DND-41 (cell line): ENCODE measurements around the gene ELL2.
"Not testable (repeated sequence)": the region's sequence is repeated elsewhere in the genome, so short reads cannot be mapped to it uniquely, and the experiment has no call there.

Source experiments
- ATAC-seq: fragments of 200-7000 bp; cut with Tn5 transposase; 3 replicates; pipeline ENCODE4 v1.9.1; 2021; ENCODE audit warnings: low read depth; ENCODE audit not compliant: insufficient read depth
- DNase-seq: peaks from one replicate; pipeline ENCODE4 v3.0.0-alpha.2; 2020
- H2AFZ ChIP-seq: 2 replicates; pipeline ENCODE4 v1.6.0; 2012; ENCODE audit warnings: low read depth, low read length
- H3K27ac ChIP-seq: 2 replicates; pipeline ENCODE4 v1.5.1; 2012; ENCODE audit warnings: low read length, inconsistent platforms
- H3K27me3 ChIP-seq: fragments of 200-600 bp; sonication (generic); 2 replicates; pipeline ENCODE4 v1.6.0; 2012; ENCODE audit warnings: low read length, mild to moderate bottlenecking, inconsistent platforms; ENCODE audit not compliant: insufficient read depth, poor library complexity
- H3K36me3 ChIP-seq: 2 replicates; pipeline ENCODE4 v1.5.1; 2012; ENCODE audit warnings: low read length, inconsistent platforms; ENCODE audit not compliant: insufficient read depth
- H3K4me1 ChIP-seq: 2 replicates; pipeline ENCODE4 v1.5.1; 2012; ENCODE audit warnings: mild to moderate bottlenecking, low read length; ENCODE audit not compliant: insufficient read depth
- H3K4me2 ChIP-seq: 2 replicates; pipeline ENCODE4 v1.6.0; 2012; ENCODE audit warnings: mild to moderate bottlenecking, moderate library complexity, low read length, inconsistent platforms; ENCODE audit not compliant: insufficient read depth
- H3K4me3 ChIP-seq, 2 experiments: fragments of 200-600 bp in 1 of 2; shearing (Covaris generic) in 1 of 2; 2 replicates each; pipeline ENCODE4 v1.5.1; 2012 to 2016; ENCODE audit warnings: inconsistent platforms in 2 of 2, low read length in 2 of 2, mild to moderate bottlenecking in 2 of 2, low read depth in 1 of 2, moderate library complexity in 1 of 2
- H3K79me2 ChIP-seq: 2 replicates; pipeline ENCODE4 v1.6.0; 2012; ENCODE audit warnings: low read length, inconsistent platforms; ENCODE audit not compliant: insufficient read depth
- H3K9ac ChIP-seq: 2 replicates; pipeline ENCODE4 v1.6.0; 2012; ENCODE audit warnings: low read depth, mild to moderate bottlenecking, inconsistent platforms, low read length, moderate library complexity
- H3K9me3 ChIP-seq: 2 replicates; pipeline ENCODE4 v1.5.1; 2012; ENCODE audit warnings: low read length, moderate library complexity, mild to moderate bottlenecking, inconsistent platforms; ENCODE audit not compliant: insufficient read depth, severe bottlenecking
- H4K20me1 ChIP-seq: 2 replicates; pipeline ENCODE4 v1.6.0; 2012; ENCODE audit warnings: low read length; ENCODE audit not compliant: insufficient read depth
- EZH2 ChIP-seq: IDR thresholded peaks from 3 replicates; pipeline ENCODE4 v1.6.1; 2012; ENCODE audit warnings: borderline replicate concordance, low read depth, mild to moderate bottlenecking, moderate library complexity, low read length, inconsistent platforms; ENCODE audit not compliant: severe bottlenecking
- TF ChIP-seq, protein P1 (sequence below): IDR thresholded peaks from 2 replicates; pipeline ENCODE4 v1.5.1; 2012; ENCODE audit warnings: borderline replicate concordance, low read length, moderate library complexity, mild to moderate bottlenecking; ENCODE audit not compliant: poor library complexity, severe bottlenecking; ENCODE audit errors: extremely low read depth

Gene ELL2

DNA sequence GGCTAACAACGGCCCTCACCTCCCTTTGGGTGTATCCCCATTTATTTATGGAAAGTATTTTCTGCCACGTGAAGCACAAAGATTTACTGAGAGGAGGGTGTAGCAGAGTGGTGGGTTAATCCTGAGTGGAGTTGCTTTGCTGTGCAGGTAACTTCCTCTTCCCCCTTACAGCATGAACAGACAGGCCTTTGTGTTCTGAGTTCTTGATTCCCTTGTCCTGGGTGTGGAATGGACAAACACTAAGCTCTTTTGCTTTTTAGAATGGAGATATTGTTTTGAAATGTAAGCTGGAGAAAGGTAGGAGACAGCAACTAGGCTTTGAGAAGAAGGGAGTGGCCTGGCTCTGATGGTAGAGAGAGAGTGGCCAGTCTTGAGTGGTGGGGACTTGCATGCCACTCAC lies 122.0 kb downstream of the ELL2 start:
- Histone ChIP-seq H3K9ac (no peak overlapping the region), H3K4me1 (peaks cover 42% of the 10 kb centered on the region), H3K27me3 (no peaks in the 10 kb centered on the region), H3K36me3 (no peaks in the 10 kb centered on the region), H2AFZ (no peak overlapping the region), H3K4me3 (no peak overlapping the region), H3K9me3 (no peaks in the 10 kb centered on the region), H3K79me2 (peaks cover 5% of the 10 kb centered on the region), H3K4me2 (no peak overlapping the region), H4K20me1 (no peaks in the 10 kb centered on the region), H3K27ac (no peak overlapping the region)
- ATAC-seq (no peak), DNase-seq (no peak)
- TF ChIP-seq EZH2 = no peak
- TF ChIP-seq, protein P1, sequence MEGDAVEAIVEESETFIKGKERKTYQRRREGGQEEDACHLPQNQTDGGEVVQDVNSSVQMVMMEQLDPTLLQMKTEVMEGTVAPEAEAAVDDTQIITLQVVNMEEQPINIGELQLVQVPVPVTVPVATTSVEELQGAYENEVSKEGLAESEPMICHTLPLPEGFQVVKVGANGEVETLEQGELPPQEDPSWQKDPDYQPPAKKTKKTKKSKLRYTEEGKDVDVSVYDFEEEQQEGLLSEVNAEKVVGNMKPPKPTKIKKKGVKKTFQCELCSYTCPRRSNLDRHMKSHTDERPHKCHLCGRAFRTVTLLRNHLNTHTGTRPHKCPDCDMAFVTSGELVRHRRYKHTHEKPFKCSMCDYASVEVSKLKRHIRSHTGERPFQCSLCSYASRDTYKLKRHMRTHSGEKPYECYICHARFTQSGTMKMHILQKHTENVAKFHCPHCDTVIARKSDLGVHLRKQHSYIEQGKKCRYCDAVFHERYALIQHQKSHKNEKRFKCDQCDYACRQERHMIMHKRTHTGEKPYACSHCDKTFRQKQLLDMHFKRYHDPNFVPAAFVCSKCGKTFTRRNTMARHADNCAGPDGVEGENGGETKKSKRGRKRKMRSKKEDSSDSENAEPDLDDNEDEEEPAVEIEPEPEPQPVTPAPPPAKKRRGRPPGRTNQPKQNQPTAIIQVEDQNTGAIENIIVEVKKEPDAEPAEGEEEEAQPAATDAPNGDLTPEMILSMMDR = no peak

DNA sequence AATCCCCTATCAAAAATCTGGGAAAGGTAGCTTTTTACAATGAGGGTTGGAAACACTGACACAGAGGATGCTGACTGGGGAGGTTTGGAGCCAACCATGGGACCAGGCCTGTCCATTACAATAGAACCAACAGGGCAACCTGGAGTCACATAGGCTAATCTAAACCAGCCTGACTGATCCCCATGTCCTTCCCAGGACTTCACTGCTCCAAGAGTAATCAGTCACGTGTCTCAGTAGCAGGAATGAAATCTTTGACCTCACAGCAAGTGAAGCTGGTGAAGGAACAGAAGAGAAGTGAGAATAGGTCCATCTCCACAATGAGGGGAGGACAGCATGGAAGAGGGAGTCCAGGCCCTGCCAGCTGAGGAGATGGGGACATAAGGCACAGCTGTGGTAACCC lies 123.1 kb downstream of the ELL2 start:
- Histone ChIP-seq H3K36me3 (no peaks in the 10 kb centered on the region), H3K9me3 (no peaks in the 10 kb centered on the region), H3K9ac (no peak overlapping the region), H3K4me3 (no peak overlapping the region), H2AFZ (no peak overlapping the region), H4K20me1 (no peaks in the 10 kb centered on the region), H3K4me1 (peaks cover 41% of the 10 kb centered on the region), H3K27me3 (no peaks in the 10 kb centered on the region), H3K27ac (0 out of 2 replicates have a peak overlapping the region, but pooled peaks have one; percentile 30), H3K4me2 (no peak overlapping the region), H3K79me2 (peaks cover 5% of the 10 kb centered on the region)
- no peak for ATAC-seq
- TF ChIP-seq, protein P1 = no peak
- TF ChIP-seq EZH2 = no peak
- DNase-seq = no peak

DNA sequence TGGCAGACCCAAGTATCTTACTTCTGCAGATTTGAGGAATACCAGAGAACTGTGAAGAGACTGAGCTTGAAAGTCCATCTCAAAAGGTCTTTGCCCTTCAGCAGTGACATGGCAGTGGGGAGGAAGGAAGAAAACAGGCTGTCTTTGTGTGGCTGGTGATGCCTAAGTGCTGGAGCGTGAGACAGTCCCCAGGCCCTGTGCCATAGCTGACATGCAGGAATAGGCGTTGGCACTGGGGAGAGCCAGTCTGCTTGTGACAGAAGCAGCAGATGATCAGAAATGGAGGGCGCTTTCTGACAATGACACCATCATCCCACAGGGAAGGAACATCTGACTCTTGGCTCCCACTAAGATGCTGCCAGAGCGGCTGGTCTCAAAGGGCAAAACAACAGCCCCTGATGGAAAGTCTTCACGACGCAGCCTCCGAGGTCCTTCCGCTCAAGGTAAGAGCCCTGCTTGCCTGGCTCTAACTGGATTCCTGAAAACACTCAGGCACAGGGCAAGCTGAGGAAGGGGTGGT lies 123.6 kb downstream of the ELL2 start:
- H3K79me2 ChIP-seq = peaks cover 5% of the 10 kb centered on the region
- ATAC-seq = no peak
- no peaks in the 10 kb centered on the region for H3K27me3 ChIP-seq
- TF ChIP-seq, protein P1 = no peak
- no peak for TF ChIP-seq EZH2
- no peak overlapping the region for H3K9ac ChIP-seq
- H4K20me1 ChIP-seq = no peaks in the 10 kb centered on the region
- H3K4me2 ChIP-seq = no peak overlapping the region
- no peak overlapping the region for H2AFZ ChIP-seq
- no peak overlapping the region for H3K27ac ChIP-seq
- no peaks in the 10 kb centered on the region for H3K36me3 ChIP-seq
- H3K9me3 ChIP-seq = no peaks in the 10 kb centered on the region
- no peak for DNase-seq
- H3K4me3 ChIP-seq = no peak overlapping the region
- H3K4me1 ChIP-seq = peaks cover 41% of the 10 kb centered on the region

DNA sequence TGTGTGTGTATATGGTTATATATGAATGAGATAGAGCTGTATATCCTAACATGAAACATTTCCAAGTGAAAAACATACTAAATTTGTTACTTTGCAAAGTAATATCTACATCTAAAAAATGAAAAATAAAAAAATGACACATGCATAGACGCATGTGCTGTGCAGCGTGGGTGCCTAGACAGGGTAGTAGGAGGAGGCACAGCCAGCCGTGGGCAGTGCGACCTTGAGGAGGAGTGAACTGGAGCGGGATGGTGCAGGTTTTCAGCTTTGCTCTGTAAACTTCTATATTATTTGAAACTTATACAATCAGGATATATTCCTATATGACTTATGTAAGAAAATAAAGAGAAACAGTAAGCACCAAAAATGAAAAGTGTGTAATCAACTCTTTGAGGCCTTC lies 124.2 kb downstream of the ELL2 start:
- DNase-seq = no peak
- H4K20me1 ChIP-seq = no peaks in the 10 kb centered on the region
- TF ChIP-seq, protein P1 = no peak
- TF ChIP-seq EZH2 = no peak
- no peak overlapping the region for H3K27ac ChIP-seq
- H3K4me1 ChIP-seq = peaks cover 41% of the 10 kb centered on the region
- H3K9ac ChIP-seq = no peak overlapping the region
- no peaks in the 10 kb centered on the region for H3K27me3 ChIP-seq
- ATAC-seq = no peak
- H3K4me2 ChIP-seq = no peak overlapping the region
- no peaks in the 10 kb centered on the region for H3K36me3 ChIP-seq
- no peak overlapping the region for H3K4me3 ChIP-seq
- peaks cover 5% of the 10 kb centered on the region for H3K79me2 ChIP-seq
- H2AFZ ChIP-seq = no peak overlapping the region
- no peaks in the 10 kb centered on the region for H3K9me3 ChIP-seq

- not testable (repeated sequence) for H3K36me3 ChIP-seq, DNase-seq, H3K9ac ChIP-seq, H3K4me2 ChIP-seq, H4K20me1 ChIP-seq, H3K27ac ChIP-seq, H3K27me3 ChIP-seq, H3K79me2 ChIP-seq, H3K9me3 ChIP-seq, H2AFZ ChIP-seq, ATAC-seq, H3K4me3 ChIP-seq
- H3K4me1 ChIP-seq = peaks cover 44% of the 10 kb centered on the region
Measured at GRCh38 chr5:95836971-95837370, 124.7 kb downstream of the ELL2 start.
